HG02885 (cell line): ENCODE measurements around the gene MGLL.

Experiments used
- ATAC-seq: cut with Tn5 transposase; IDR thresholded peaks from one replicate; pipeline ENCODE4 v1.9.1; 2021; ENCODE audit warnings: mild to moderate bottlenecking; ENCODE audit not compliant: unreplicated experiment, poor library complexity

The MGLL gene

GRCh38 chr3:127745656-127746399 lies 76.5 kb downstream of the MGLL start:
- ATAC-seq, result no peak

- no peak for ATAC-seq
Measured at GRCh38 chr3:127744875-127745274, 77.4 kb downstream of the MGLL start.

- ATAC-seq, result no peak
Measured at GRCh38 chr3:127744253-127744815, 78.0 kb downstream of the MGLL start.

GRCh38 chr3:127743351-127744252 lies 78.7 kb downstream of the MGLL start:
- ATAC-seq, result no peak

GRCh38 chr3:127742580-127742979 lies 79.7 kb downstream of the MGLL start:
- ATAC-seq, result no peak

GRCh38 chr3:127741690-127742089 lies 80.6 kb downstream of the MGLL start:
- no peak for ATAC-seq

GRCh38 chr3:127741246-127741645 lies 81.1 kb downstream of the MGLL start:
- no peak for ATAC-seq

GRCh38 chr3:127740136-127740915 lies 82.0 kb downstream of the MGLL start:
- ATAC-seq, result no peak

- ATAC-seq, result no peak
Measured at GRCh38 chr3:127739347-127740135, 82.8 kb downstream of the MGLL start.

GRCh38 chr3:127738192-127738840 lies 84.0 kb downstream of the MGLL start:
- ATAC-seq, result no peak

GRCh38 chr3:127736801-127737539 lies 85.3 kb downstream of the MGLL start:
- ATAC-seq, result no peak

GRCh38 chr3:127735767-127736693 lies 86.3 kb downstream of the MGLL start:
- peak; percentile 77 for ATAC-seq

GRCh38 chr3:127734754-127735473 lies 87.4 kb downstream of the MGLL start:
- no peak for ATAC-seq

GRCh38 chr3:127734181-127734720 lies 88.1 kb downstream of the MGLL start:
- no peak for ATAC-seq

- no peak for ATAC-seq
Measured at GRCh38 chr3:127733781-127734180, 88.5 kb downstream of the MGLL start.

- ATAC-seq, result no peak
Measured at GRCh38 chr3:127732879-127733350, 89.4 kb downstream of the MGLL start.
